Activated CD4-positive, CD25-positive, alpha-beta regulatory T cell treated with anti-CD3 and anti-CD28 coated beads, Interleukin-2, amount 50 U/mL, for 16 hours (primary cell): ENCODE data around the gene FIG4.
"Not testable (repeated sequence)": the region's sequence is repeated elsewhere in the genome, so short reads cannot be mapped to it uniquely, and the experiment has no call there.

Experiments used
- DNase-seq: peaks from one replicate; pipeline ENCODE4 v3.0.0-alpha.2; 2020; ENCODE audit warnings: low read depth, low spot score

FIG4 gene

DNA sequence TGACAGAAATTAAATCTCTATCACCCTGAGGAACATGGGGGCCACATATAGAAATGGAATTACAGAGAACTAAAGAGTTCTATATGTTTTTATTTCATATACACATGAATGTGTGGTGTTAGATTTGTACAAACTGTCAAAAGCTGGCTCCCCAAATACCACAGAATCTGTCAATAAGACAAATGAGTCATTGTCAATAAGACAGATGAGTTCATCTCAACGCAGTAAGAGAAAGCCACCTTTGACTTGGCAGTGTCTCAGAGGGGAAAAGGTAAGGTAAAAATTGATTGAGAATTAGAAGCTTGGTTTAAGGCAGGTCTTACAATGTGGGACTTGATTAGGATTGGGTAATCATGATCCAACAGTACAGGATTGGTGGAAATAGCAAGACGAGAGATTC is 162.9 kb downstream of the FIG4 start:
- no peak for DNase-seq

DNA sequence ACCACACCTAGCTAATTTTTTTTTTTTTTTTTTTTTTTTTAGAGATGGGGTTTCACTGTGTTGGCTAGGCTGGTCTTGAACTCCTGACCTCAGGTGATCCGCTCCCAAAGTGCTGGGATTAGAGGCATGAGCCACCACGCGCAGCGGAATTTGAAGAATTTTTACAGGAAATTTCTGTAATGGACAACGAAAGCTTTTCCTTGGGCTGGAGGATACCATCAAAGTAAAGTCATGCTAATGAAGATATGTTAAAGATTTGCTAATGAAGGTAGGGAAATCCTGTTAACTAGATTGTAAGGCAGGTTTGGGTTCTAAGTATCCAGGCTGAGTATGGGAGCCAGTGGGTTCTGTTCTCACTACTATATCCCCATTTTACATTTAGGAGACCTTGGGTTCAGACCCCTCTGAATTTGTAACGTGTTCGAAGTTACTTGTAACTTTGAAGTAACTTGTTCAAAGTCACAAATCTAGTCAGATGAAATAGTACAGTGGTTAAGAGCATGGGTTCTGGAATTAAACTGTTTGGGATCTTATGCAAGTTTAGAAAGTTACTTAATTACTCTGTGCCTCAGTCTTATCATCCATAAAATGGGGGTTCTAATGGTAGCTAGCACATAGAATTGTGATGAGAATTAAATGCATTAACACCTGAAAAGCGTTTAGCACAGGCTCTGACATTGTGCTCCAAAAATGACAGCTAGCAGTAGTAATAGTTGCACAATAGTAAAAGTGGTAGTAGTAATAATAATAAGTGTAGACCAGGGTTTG is 163.6 kb downstream of the FIG4 start:
- DNase-seq: no peak

DNA sequence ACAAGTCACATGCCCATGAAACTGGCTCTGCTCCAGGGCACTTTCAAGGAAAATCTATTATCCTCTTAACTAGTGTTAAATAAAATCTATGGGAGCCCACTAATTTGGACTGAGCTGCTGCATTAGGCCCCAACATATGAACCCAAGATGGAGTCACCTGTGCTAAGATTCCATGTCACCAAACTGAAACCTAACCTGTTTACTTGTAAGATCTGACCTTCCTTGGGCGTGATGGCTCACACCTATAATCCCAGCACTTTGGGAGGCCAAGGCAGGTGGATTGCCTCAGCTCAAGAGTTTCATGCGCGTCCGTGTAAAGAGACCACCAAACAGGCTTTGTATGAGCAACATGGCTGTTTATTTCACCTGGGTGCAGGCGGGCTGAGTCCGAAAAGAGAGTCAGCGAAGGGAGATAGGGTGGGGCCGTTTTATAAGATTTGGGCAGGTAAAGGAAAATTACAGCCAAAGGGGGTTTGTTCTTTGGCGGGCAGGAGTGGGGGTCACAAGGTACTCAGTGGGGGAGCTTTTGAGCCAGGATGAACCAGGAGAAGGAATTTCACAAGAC is 164.5 kb downstream of the FIG4 start:
- DNase-seq: not testable (repeated sequence)

DNA sequence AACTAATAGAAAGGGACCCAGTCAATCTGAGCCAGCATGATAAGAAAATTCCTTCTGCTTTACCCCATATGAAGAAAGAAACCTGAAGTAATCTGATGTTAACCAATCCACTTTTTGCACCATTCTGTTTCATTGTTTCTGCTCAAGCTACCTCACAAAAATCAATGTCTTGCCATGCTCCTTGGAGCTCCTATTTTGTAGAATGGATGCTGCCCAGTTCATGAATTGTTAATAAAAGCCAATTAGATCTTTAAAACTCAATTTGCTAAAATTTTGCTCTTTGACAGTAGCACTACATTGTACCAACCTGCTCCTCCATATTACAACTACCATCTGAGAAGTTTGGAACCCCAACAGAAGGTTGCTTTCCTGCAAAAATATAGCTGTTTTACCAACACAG is 170.8 kb downstream of the FIG4 start:
- DNase-seq: no peak

DNA sequence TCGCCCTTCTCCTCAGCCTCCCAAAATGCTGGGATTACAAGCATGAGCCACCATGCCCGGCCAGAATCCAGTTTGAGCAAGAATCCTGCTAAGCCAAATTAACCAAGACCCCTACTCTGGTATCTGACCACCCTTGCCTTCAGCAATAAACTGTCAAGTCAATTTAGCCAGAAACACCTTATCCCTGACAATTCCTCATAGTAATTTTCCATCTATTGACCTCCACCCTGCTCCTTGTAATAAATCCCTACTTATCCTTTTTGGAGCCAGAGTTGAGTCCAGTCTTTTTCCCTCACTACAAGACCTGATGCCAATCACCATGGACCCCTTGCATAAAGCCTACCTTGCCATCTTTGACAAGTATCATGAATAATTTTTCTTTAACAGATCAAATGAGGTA is 173.0 kb downstream of the FIG4 start:
- DNase-seq: no peak

DNA sequence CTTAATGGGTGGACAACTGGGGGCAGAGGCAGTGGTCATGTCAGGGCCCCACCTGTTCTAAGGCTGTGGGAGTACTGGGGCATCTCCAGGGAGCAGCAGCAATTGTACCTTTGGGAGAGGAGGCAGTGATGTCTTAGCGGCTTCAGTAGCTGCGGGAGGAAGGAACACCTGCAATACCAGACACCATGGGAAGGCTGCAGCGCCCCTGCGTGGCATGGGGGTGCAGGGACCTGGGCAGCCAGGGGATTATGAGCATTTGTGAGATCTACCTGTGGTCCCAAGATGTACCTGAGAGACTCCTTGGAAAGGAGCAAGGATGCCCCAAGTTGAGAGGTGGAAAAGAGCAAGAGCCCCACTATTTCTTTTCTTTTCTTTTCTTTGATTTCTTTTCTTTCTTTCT is 174.9 kb downstream of the FIG4 start:
- DNase-seq: no peak

DNA sequence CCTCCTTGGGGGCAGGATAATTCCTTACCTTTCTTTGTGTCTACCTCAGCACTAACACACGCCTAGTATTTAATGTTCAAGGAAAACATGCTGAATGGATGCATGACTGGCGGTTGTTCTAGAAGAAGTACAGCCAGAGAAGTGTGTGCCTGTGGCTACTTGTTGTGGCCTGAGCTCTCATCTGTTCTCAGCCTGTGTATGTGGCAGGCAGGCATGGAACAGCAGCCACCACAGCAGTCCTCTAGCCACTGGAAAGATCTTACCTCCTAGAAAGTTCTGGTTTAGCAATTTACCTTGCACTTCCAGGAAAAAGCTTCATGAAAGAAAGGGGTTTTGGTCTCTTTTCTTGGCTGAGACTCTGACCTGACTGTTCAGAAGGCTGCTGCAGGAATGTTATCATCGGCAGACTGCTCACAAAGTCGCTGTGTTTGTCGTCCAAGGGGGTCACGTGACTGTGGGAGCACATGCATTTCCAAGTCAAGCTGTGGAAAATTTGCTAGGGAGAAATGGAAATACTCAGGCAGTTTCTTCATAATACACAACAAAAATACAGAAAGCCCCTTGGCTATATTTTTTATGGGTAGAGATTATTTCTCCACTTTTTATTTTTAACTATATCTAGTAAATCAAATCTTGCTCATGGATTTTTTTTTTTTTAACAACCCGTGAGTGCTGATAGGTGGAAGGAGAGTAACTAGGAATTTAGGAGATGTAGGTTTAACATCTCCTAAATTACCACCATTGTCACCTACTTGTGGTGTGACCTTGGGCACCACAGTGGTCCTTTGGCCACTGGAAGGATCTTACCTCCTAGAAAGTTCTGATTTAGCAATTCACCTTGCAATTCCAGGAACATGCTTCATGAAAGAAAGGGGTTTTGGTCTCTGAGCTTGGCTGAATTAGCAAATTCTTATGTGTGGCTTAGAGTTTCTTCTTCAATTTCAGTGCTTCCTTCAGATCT is 176.2 kb downstream of the FIG4 start:
- no peak for DNase-seq

DNA sequence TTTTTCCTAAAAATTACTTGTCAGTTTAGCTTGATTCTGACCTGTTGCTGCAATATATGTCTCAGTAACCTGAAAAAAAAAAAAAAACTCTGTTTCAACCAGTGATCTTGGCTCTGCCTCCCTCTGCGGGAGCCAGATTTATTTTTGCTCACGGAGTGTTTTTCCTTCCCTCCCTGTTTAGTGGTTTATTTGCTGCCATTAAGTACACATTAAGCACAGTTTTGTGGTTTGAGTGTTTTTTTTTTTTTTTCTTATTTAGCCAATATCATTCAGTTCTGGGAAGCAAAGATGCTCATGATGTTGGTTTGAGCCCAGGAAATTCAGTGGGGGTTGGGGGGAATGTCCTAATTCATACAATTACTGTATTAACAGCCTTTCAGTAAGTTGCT is 176.9 kb downstream of the FIG4 start:
- DNase-seq: no peak

DNA sequence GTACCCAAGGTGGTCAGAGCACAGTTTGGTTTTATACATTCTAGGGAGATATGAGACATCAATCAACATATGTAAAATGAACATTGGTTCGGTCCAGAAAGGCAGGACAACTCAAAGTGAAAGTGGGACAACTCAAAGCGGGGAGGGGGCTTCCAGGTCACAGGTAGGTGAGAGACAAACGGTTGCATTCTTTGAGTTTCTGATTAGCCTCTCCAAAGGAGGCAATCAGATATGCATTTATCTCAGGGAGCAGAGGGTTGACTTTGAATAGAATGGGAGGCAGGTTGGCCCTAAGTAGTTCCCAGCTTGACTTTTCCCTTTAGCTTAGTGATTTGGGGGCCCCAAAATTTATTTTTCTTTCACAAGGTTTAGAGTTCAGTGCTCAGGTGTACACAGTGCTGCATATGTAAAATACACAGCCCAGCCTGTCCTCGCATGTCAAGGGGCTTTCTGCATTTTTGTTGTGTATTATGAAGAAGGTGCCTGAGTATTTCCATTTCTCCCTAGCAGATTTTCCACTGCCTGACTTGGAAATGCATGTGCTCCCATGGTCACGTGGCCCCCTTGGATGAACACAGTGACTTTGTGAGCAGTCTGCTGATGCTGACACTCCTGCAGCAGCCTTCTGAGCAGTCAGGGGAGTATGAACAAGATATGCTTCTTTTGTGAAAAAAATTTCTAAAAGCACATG is 178.4 kb downstream of the FIG4 start:
- not testable (repeated sequence) for DNase-seq

DNA sequence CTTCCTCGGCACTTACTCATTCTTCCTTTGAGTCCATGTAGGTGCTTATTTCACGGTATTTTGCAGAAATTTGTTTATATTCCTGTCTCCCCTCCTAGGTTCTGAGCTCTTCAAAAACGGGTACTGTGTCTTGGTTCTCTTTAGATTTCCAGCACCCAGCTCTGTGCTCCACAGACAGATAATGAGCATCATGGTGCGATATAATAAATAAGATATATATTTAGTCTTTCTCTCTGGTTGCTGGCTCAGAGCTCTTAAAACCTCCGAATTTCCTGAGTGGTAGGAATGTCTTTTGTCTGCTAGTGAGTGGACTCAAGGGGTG is 179.0 kb downstream of the FIG4 start:
- no peak for DNase-seq

DNA sequence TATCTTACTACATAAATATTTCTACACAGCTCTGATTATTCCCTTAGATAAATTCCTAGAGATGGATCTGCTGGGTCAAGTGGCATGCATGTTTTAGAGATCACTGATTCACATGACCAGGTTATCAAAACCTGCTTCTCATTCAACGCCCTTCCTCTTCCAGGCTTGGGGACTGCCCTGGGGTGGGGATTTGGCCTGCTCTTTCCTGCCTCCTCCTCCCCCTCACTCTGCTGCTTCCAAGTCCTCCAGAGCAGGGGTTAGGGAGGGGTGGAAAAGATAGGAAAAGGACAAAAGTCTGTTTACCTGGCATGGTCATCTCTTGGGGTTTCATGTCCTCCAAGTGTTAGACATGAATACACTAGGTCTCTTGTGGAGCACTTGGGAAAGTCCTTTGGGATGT is 181.5 kb downstream of the FIG4 start:
- DNase-seq: no peak

DNA sequence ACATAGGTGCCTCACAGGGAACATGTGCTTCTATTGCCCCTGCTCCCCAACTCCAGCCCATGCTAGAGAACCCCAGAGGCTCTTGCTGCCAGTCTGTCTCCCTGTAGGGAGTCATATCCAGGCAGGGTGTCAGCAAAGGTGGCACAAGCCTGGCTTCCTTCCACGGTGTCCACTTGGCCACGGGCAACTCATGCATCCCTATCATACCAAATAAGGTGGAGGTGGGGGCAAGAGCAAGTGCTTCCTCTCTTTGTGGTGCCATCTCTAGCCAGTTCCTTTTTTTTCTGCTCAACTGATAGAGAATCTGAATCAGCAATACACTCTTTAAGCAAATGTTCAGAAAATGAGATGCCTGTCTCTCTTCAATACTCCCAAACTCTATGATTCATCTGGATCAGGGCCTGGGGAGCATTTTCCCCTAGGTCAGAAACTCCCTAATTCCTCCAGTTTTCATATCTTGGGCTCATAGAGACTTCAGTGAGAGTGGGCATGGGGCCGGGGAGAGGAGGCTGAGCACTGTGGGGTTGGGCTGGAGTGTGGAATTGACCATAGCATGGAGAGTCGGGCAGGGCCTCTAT is 182.0 kb downstream of the FIG4 start:
- DNase-seq: no peak

DNA sequence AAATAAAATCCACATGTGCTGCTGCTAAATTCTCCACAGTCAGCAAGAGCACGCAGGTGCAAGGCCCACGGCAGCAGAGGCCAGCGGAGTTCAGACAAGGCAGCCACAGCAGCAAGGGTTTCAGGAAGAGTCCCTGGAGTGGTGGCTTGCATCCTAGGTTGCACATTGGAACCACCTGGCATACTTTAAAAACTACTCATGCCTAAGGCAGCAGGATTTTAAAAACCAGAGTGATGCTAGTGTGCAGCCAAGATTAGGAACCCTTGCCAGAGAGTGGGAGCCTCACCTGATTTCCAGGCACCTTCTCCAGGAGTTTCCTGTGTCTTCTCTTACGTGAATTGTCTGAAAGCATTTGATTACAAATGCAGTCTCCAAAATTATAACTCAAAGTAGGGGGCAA is 183.0 kb downstream of the FIG4 start:
- no peak for DNase-seq

DNA sequence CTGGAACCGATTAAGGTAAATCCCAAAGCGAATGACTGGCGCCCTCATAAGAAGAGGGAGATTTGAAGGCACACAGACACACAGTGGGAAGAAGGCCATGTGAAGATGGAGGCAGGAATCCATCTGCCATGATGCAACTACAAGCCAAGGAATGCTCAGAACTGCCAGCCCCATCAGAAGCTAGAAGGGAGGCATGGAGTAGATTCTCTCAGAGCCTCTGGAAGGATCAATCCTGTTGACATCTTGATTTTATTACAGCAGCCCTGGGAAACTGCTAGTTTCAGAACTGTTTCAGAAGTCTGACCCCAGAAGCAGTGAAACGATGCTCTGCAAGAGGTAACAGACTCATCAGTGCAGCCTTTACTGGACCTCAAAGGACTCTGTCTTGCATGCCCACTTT is 183.5 kb downstream of the FIG4 start:
- no peak for DNase-seq
